Calu3 (cell line): Measurements from ENCODE around the gene SLC12A8. TPM values are rescaled to one million over a fixed set of nuclear protein-coding genes. Genes with fewer than 3 reads are reported as not detected.

ENCODE experiments used
- BruUV-seq: library from RNA; stranded (reverse); fragments of 400-500 nt; replicated peaks from 2 replicates; lab custom pipeline; 2021; lab: Mats Ljungman, UMichigan
- CTCF ChIA-PET: fragments of 300-600 bp; sonication (Branson Sonifier 250); formaldehyde crosslinking; loops from one replicate; lab custom pipeline; 2022; ENCODE audit warnings: antibody characterized with exemption; lab: Charles Lee
- DNase-seq: peaks from one replicate; pipeline ENCODE4 v3.0.0; 2022
- H3K27ac Mint-ChIP-seq: one replicate; pipeline ENCODE4 v1.8.0; 2022; ENCODE audit warnings: mixed read lengths; ENCODE audit not compliant: unreplicated experiment
- H3K27me3 Mint-ChIP-seq: one replicate; pipeline ENCODE4 v1.8.0; 2022; ENCODE audit warnings: mixed read lengths; ENCODE audit not compliant: unreplicated experiment
- H3K36me3 Mint-ChIP-seq: one replicate; pipeline ENCODE4 v1.8.0; 2022; ENCODE audit warnings: mild to moderate bottlenecking, moderate library complexity, mixed read lengths; ENCODE audit not compliant: insufficient read depth, unreplicated experiment
- H3K4me1 Mint-ChIP-seq: one replicate; pipeline ENCODE4 v1.8.0; 2022; ENCODE audit warnings: mild to moderate bottlenecking, low read depth, mixed read lengths; ENCODE audit not compliant: unreplicated experiment
- H3K4me3 Mint-ChIP-seq: one replicate; pipeline ENCODE4 v1.8.0; 2022; ENCODE audit warnings: mild to moderate bottlenecking, low read depth, moderate library complexity, mixed read lengths; ENCODE audit not compliant: unreplicated experiment
- H3K9me3 Mint-ChIP-seq: one replicate; pipeline ENCODE4 v1.8.0; 2022; ENCODE audit warnings: low read depth, mixed read lengths; ENCODE audit not compliant: unreplicated experiment
- intact Hi-C: fragments of 100-400 bp; cut with micrococcal nuclease; formaldehyde crosslinking; loops from one replicate; pipeline ENCODE4 v1.10.0; 2022; ENCODE audit not compliant: unreplicated experiment
- total RNA-seq: library from RNA; stranded (reverse); gene quantifications from 2 replicates; pipeline ENCODE4 v1.2.3, GENCODE V29; 2022
- TF ChIP-seq, protein P1 (sequence below): fragments of 200-600 bp; IDR thresholded peaks from one replicate; pipeline ENCODE4 v1.8.0; 2022; ENCODE audit warnings: antibody characterized with exemption; ENCODE audit not compliant: unreplicated experiment

Gene SLC12A8
- total RNA-seq, 1 experiment from 2014 or later, result 16.8 TPM

DNA sequence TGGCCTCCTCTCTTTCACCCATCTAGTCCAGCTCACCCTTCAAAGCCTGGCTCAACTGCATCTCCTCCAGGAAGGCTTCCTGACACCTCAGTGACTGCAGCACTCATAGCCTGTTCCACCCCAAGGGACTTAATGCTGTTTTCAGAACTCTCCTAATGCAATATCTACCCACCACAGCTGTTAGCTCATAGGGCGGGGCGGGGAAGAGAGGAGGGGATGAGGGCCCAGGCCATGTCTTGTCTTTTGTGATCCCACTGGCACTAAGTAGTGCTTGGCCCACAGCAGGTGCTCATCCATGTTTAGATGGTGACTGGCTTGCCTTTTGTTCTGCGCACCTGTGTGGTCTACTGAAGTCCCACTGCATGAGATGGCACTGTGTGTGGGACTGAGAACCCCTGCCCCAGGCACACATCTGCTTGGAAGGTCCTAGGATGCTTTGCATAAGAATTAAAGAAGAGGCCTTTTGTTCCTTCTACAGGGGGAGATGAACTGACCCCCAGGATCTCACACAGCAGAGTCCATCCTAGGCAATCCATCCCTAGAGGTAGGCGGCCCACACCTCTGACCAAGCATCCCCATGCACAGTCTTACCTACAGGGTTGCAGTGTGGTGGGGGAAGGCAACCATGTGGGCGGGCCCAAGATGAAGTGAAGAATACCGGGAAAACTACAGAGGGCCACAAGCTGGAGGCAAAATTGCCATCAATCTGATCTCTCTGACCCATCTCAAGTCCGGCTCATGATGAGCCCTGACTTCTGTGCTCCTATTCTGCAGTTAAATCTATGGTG is 23.0 kb downstream of the SLC12A8 start:
- no peak for DNase-seq
- no peak overlapping the region for H3K4me3 Mint-ChIP-seq
- intact Hi-C loops, result no loop called here
- CTCF ChIA-PET, result no interaction called here
- TF ChIP-seq, protein P1, sequence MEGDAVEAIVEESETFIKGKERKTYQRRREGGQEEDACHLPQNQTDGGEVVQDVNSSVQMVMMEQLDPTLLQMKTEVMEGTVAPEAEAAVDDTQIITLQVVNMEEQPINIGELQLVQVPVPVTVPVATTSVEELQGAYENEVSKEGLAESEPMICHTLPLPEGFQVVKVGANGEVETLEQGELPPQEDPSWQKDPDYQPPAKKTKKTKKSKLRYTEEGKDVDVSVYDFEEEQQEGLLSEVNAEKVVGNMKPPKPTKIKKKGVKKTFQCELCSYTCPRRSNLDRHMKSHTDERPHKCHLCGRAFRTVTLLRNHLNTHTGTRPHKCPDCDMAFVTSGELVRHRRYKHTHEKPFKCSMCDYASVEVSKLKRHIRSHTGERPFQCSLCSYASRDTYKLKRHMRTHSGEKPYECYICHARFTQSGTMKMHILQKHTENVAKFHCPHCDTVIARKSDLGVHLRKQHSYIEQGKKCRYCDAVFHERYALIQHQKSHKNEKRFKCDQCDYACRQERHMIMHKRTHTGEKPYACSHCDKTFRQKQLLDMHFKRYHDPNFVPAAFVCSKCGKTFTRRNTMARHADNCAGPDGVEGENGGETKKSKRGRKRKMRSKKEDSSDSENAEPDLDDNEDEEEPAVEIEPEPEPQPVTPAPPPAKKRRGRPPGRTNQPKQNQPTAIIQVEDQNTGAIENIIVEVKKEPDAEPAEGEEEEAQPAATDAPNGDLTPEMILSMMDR, result no peak
- no peaks in the 10 kb centered on the region for H3K36me3 Mint-ChIP-seq
- H3K9me3 Mint-ChIP-seq, result no peaks in the 10 kb centered on the region
- no peak overlapping the region for H3K27ac Mint-ChIP-seq
- no peaks in the 10 kb centered on the region for H3K4me1 Mint-ChIP-seq
- H3K27me3 Mint-ChIP-seq, result no peaks in the 10 kb centered on the region
- BruUV-seq, result no TSS peak

DNA sequence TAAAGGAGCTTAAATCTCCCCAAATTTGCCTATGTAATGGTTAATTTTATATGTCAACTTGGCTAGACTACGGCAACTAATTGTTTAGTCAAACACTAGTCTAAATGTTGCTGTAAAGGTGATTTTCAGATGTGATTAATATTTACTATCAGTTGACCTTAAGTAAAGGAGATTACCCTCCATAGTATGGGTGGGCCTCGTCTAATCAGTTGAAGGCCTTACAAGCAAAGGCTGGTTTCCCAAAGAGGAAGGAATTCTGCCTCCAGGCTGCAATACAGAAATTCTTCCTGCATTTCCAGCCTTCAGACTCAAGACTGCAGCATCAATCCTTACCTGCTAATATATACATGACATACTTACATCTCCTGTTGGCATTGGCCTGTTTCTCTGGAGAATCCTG is 23.6 kb downstream of the SLC12A8 start:
- no TSS peak for BruUV-seq
- TF ChIP-seq, protein P1, result no peak
- Mint-ChIP-seq H3K4me1 (no peaks in the 10 kb centered on the region), H3K27me3 (no peaks in the 10 kb centered on the region), H3K9me3 (no peaks in the 10 kb centered on the region), H3K36me3 (no peaks in the 10 kb centered on the region), H3K4me3 (no peak overlapping the region), H3K27ac (no peak overlapping the region)
- CTCF ChIA-PET, result no interaction called here
- no peak for DNase-seq
- intact Hi-C loops, result no loop called here

DNA sequence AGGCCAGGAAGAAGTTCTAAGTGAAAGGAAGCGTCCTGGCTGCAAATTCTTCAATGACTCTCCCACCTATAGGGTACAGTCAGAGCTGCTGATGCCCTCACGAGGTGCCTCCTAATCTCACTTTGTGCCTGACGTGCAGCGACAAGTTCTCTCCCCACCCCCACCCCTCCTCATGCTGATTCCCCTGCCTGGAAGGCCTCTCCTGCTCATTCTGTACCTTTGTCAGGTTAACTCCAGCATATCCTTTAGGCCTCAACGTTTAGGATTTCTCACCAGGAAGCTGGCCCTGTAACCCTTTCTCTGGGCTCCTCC is 25.0 kb downstream of the SLC12A8 start:
- BruUV-seq, result no TSS peak
- no peak for DNase-seq
- CTCF ChIA-PET, result interaction anchor here (0.5 kb wide), 1 partner anchor 52 kb away, joined by 4 read pairs; no protein-coding TSS in a partner anchor
- Mint-ChIP-seq H3K4me3 (no peak overlapping the region), H3K27ac (no peak overlapping the region), H3K4me1 (no peaks in the 10 kb centered on the region), H3K9me3 (no peaks in the 10 kb centered on the region), H3K27me3 (no peaks in the 10 kb centered on the region), H3K36me3 (no peaks in the 10 kb centered on the region)
- TF ChIP-seq, protein P1, result no peak
- intact Hi-C loops, result no loop called here

DNA sequence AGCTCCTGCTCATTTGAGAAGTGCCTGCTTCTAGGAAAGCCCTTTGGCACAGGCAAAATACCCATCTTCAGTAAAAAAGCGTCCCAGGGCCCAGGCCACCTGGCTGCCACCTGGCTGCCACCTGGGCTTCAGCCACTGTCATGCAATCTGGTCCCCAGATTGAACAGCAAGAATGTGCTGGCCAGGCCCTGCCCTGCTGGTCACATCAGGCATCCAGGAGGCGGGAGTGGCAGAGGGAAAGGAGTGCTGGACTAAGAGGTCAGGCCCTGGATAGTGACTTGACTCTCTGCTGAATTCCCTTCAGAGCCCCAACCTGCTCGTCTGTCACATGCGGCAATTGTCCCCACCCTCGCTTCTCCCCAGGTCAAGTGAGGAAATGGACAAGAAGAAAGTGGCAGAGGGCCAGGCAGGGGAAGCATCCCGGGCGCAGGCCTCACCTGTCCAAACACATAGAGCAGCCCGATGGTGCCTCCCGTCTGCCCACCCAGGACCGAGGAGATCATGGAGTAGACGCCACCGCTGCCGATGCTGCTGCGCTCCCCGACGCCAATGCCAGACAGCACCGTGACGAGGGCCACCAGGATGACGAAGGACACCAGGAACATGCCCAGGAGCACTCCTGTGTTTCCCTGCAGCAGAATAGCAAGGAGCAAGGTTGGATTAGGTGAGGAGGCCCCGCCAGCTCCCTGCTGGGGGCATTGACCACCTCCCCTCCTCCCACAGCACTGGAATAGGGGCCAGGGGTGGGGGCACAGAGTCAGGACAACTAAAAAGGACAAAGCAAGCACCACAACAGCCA is 25.5 kb downstream of the SLC12A8 start:
- TF ChIP-seq, protein P1, result no peak

More for the DNA sequence above, 25.5 kb downstream of the SLC12A8 start:
- BruUV-seq, result no TSS peak
- no peak overlapping the region for H3K27ac Mint-ChIP-seq
- H3K36me3 Mint-ChIP-seq, result no peaks in the 10 kb centered on the region
- intact Hi-C loops, result no loop called here
- H3K27me3 Mint-ChIP-seq, result no peaks in the 10 kb centered on the region
- no peak for DNase-seq
- no peak overlapping the region for H3K4me3 Mint-ChIP-seq
- CTCF ChIA-PET, result no interaction called here
- no peaks in the 10 kb centered on the region for H3K4me1 Mint-ChIP-seq
- no peaks in the 10 kb centered on the region for H3K9me3 Mint-ChIP-seq
